HepG2 (cell line): Measurements from ENCODE around the gene RASA4. TPM values are rescaled to one million over a fixed set of nuclear protein-coding genes. Genes with fewer than 3 reads are reported as not detected.
"Not testable (repeated sequence)": the region's sequence is repeated elsewhere in the genome, so short reads cannot be mapped to it uniquely, and the experiment has no call there.

ENCODE experiments used
- ATAC-seq: fragments of 200-7000 bp; cut with Tn5 transposase; 3 replicates; pipeline ENCODE4 v1.9.1; 2020; ENCODE audit warnings: mild to moderate bottlenecking, moderate library complexity
- BruUV-seq: library from RNA; stranded (reverse); fragments of 400-500 nt; replicated peaks from 2 replicates; lab custom pipeline; 2021; lab: Mats Ljungman, UMichigan
- CTCF ChIA-PET: fragments of 300-600 bp; formaldehyde crosslinking; extraction: SDS; loops from one replicate; lab custom pipeline; 2021; ENCODE audit warnings: low total read pairs, inconsistent platforms, low intra/inter-chr PET ratio; lab: Yijun Ruan, JAX
- POLR2A ChIA-PET: fragments of 350-600 bp; sonication (Branson Sonifier 250); formaldehyde crosslinking; loops from one replicate; lab custom pipeline; 2020; ENCODE audit warnings: antibody characterized with exemption, inconsistent platforms; lab: Yijun Ruan, JAX
- DNase-seq: peaks from one replicate; pipeline ENCODE4 v3.0.0-alpha.2; 2015; ENCODE audit warnings: low spot score
- FAIRE-seq: peaks from 3 replicates; lab custom pipeline; 2011; peaks lifted over from hg19 to GRCh38; lab: Jason Lieb, UNC
- H2AFZ ChIP-seq: one replicate; pipeline ENCODE4 v1.6.1; 2011; ENCODE audit warnings: low read length, inconsistent platforms
- H3K27ac ChIP-seq: fragments of 300-600 bp; 3 replicates; pipeline ENCODE4 v1.8.0; 2011; ENCODE audit warnings: mixed run types, mild to moderate bottlenecking, mixed read lengths, low read length, inconsistent platforms; ENCODE audit not compliant: insufficient read depth; ENCODE audit errors: extremely low read length
- H3K27me3 ChIP-seq, 2 experiments: fragments of 200-600 bp in 1 of 2; 2 replicates in 1 of 2; 3 replicates in 1 of 2; pipeline versions ENCODE4 v1.6.0 to v1.8.0; 2011; ENCODE audit warnings: low read length in 2 of 2, mild to moderate bottlenecking in 2 of 2, moderate library complexity in 2 of 2, inconsistent platforms in 1 of 2; ENCODE audit not compliant: insufficient read depth in 2 of 2, control insufficient read depth in 1 of 2
- H3K36me3 ChIP-seq, 2 experiments: fragments of 200-600 bp in 1 of 2; replicated peaks in 1 of 2; 2 replicates in 1 of 2; 3 replicates in 1 of 2; pipeline versions ENCODE4 v1.5.1 to v1.8.0; 2011; ENCODE audit warnings: low read length in 2 of 2, inconsistent platforms in 1 of 2; ENCODE audit not compliant: insufficient read depth in 2 of 2, control insufficient read depth in 1 of 2
- H3K4me1 ChIP-seq: 2 replicates; pipeline ENCODE4 v1.5.1; 2012; ENCODE audit warnings: low read length, inconsistent platforms; ENCODE audit not compliant: insufficient read depth
- H3K4me2 ChIP-seq: 2 replicates; pipeline ENCODE4 v1.6.0; 2011; ENCODE audit warnings: low read depth, low read length, inconsistent platforms
- H3K4me3 ChIP-seq, 3 experiments: fragments of 200-600 bp in 1 of 3; sonication (generic), shearing (Covaris generic) in 1 of 3; replicated peaks in 1 of 3; 2 replicates each; pipeline ENCODE4 v1.5.1; 2011 to 2016; ENCODE audit warnings: low read length in 3 of 3, inconsistent platforms in 2 of 3, low read depth in 2 of 3, mild to moderate bottlenecking in 2 of 3, control low read depth in 1 of 3, mixed read lengths in 1 of 3; ENCODE audit not compliant: insufficient read depth in 1 of 3
- H3K79me2 ChIP-seq: one replicate; pipeline ENCODE4 v1.6.1; 2011; ENCODE audit warnings: low read length, inconsistent platforms; ENCODE audit not compliant: insufficient read depth
- H3K9ac ChIP-seq: 2 replicates; pipeline ENCODE4 v1.6.0; 2011; ENCODE audit warnings: mild to moderate bottlenecking, low read depth, low read length, inconsistent platforms; ENCODE audit not compliant: insufficient read depth
- H3K9me3 ChIP-seq: 2 replicates; pipeline ENCODE4 v1.5.1; 2012; ENCODE audit warnings: mild to moderate bottlenecking, low read length
- H4K20me1 ChIP-seq: 2 replicates; pipeline ENCODE4 v1.6.0; 2011; ENCODE audit warnings: inconsistent platforms, mild to moderate bottlenecking, low read length, moderate library complexity; ENCODE audit not compliant: insufficient read depth
- WGBS: methylation state at CpG from one replicate; pipeline ENCODE4 v1.1.6; 2017; ENCODE audit warnings: low lambda C conversion rate; 5-methylcytosine and 5-hydroxymethylcytosine counted together
- in situ Hi-C: cut with HindIII; loops from 2 replicates; pipeline ENCODE4 v1.10.0; 2017; ENCODE audit warnings: low pct_unique_long_range_greater_than_20kb; ENCODE audit not compliant: extremely low pct_ligation_motif_present
- intact Hi-C: fragments of 100-400 bp; cut with micrococcal nuclease; formaldehyde crosslinking; loops from one replicate; pipeline ENCODE4 v1.10.0; 2022; ENCODE audit not compliant: unreplicated experiment
- polyA plus RNA-seq, 8 experiments: library from polyadenylated mRNA; depleted of rRNA in 3 of 8; stranded (reverse) in 7 of 8; unstranded in 1 of 8; fragments of >200 nt; fragmentation: Illumina TruSeq in 4 of 8; extraction: Trizol in 4 of 8; gene quantifications; 2 replicates each; pipeline versions ENCODE4 v1.2.1 to v1.2.3, GENCODE V29; 2011 to 2016; ENCODE audit warnings: low read depth in 4 of 8, missing spikeins in 1 of 8, mixed read lengths in 1 of 8; ENCODE audit not compliant: insufficient read depth in 1 of 8
- total RNA-seq, 5 experiments: library from RNA; depleted of rRNA; stranded (reverse); fragments of >200 nt; fragmentation: Illumina TruSeq; extraction: Trizol; gene quantifications; 2 replicates each; pipeline ENCODE4 v1.2.3, GENCODE V29; 2016; ENCODE audit warnings: low read depth in 1 of 5

The RASA4 gene
- total and polyA plus RNA-seq, 2 of the 13 experiments (the other 11 are each of a cell fraction or from before 2014, with no cell fraction given): 1.1 to 1.6 TPM

DNA sequence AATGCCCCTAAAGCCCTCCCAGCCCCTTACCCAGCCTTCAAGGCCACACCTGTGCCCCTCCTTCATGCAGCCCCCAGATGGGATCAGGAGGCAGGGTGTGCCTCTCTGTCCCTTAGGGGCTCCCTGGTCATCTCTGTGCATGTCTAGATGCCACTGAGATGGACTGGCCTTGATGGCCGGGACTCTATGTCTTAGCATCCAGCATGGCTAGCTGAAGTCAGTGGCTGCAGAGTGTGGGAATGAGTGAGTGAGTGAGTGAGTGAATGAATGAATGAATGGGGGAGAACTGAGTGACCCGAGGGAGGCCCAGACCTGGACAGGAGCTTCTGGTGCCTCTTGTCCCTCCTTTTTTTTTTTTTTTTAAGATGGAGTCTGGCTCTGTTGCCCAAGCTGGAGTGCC lies 84.4 kb downstream of the RASA4 start:
- H3K27me3 ChIP-seq, H3K9ac ChIP-seq, DNase-seq, FAIRE-seq, POLR2A ChIA-PET, H3K79me2 ChIP-seq, CTCF ChIA-PET, H3K4me3 ChIP-seq, H3K36me3 ChIP-seq, intact Hi-C loops, H3K4me1 ChIP-seq, H4K20me1 ChIP-seq, H3K27ac ChIP-seq, H2AFZ ChIP-seq, in situ Hi-C loops, H3K9me3 ChIP-seq, ATAC-seq, H3K4me2 ChIP-seq: not testable (repeated sequence)
- BruUV-seq: TSS peak; percentile 49
- WGBS: 98% methylated on average over 2 of the region's 2 CpGs

DNA sequence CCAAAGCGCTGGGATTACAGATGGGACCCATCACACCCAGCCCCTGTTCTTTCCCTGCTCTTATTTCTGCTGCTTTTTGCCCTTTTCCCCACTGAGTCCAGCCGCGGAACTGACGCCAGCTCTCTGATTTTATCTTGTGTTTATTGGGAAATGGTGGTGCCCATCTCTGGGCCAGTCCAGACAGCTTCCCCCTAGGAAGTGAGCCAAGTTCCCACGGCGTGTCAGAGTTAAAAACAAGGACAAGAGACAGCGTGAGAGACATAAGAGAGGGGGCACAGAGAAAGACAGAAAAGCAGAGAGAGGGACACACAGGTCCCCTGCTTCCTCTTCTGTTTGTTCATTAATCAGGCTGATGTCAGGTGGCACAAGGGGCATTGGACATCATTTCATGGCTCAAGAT lies 85.0 kb downstream of the RASA4 start:
- H3K79me2 ChIP-seq, ATAC-seq, H2AFZ ChIP-seq, in situ Hi-C loops, H3K4me1 ChIP-seq, CTCF ChIA-PET, H4K20me1 ChIP-seq, H3K4me3 ChIP-seq, H3K27me3 ChIP-seq, BruUV-seq, H3K4me2 ChIP-seq, FAIRE-seq, H3K9ac ChIP-seq, H3K27ac ChIP-seq, DNase-seq, H3K9me3 ChIP-seq, H3K36me3 ChIP-seq, POLR2A ChIA-PET, intact Hi-C loops: not testable (repeated sequence)
- WGBS: no CpG with 5 or more reads among the region's 7 CpGs

DNA sequence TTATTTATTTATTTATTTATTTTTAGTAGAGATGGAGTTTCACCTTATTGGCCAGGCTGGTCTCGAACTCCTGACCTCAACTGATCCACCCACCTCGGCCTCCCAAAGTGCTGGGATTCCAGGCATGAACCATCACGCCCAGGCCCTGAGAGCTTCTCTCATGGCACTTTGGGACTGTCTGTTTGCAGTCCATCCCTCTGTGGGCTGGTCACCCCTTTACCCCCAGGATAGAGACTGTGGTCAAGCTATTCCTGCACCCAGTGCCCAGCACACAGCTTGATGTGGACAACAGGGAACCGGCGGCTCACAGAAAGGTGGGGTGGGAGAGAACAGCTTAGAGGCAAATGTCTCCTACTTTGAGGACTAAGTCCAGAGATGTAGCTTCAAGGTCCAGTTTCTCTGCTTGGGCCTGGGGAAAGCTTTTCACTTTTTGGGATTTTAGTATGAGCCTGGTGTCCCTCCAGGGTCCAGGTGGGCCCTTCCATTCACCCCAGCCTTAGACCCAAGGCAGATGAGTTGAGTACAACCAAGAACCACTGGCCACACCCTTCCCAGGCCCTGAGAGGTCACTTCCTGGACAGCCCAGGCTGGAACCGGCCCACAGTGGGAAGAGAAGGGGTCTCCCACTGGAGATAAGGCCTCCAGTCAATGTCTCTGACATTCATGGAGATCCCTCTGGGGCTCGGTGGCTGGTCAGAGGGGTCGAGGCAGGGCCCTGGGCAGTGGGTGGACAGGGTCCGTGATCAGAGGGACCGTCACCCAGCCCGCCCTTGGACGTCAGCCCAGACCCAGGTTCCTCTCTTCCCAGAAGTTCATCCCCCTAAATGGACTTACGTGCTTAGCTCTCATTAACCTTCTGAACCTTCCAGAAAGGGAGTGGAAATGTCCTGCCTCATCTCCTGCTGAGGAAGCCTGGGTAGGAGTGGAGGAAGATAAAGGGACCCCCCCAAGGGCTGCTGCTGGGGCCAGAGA lies 88.4 kb downstream of the RASA4 start:
- H3K9me3 ChIP-seq, H2AFZ ChIP-seq, intact Hi-C loops, BruUV-seq, H4K20me1 ChIP-seq, CTCF ChIA-PET, POLR2A ChIA-PET, H3K4me3 ChIP-seq, in situ Hi-C loops, H3K79me2 ChIP-seq, H3K4me2 ChIP-seq, FAIRE-seq, DNase-seq, H3K27me3 ChIP-seq, H3K9ac ChIP-seq, H3K4me1 ChIP-seq, H3K27ac ChIP-seq, H3K36me3 ChIP-seq: not testable (repeated sequence)
- 81% methylated on average over 5 of the region's 13 CpGs for WGBS
- peak; percentile 11 for ATAC-seq

DNA sequence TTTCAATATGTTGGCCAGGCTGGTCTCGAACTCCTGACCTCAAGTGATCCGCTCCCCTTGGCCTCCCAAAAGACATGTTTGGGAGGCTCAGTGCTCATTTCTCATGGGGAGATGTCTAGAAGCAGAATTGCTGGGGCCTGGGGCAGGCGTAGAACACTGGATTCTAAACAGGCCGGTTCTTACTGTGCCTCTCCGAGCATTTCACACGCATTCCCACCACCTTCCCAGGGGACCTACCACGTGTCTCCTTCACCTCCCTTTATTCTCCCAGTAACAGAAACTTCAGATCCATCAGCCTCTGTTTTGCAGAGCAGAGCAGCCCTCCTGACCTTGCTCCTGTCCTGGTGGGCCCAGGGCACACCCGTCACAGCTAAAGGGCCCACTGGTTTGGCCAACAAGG lies 89.4 kb downstream of the RASA4 start:
- FAIRE-seq, H3K27ac ChIP-seq, in situ Hi-C loops, intact Hi-C loops, BruUV-seq, H3K4me1 ChIP-seq, CTCF ChIA-PET, H3K79me2 ChIP-seq, DNase-seq, H3K4me2 ChIP-seq, H3K4me3 ChIP-seq, ATAC-seq, H3K9ac ChIP-seq, H3K9me3 ChIP-seq, POLR2A ChIA-PET, H4K20me1 ChIP-seq, H3K27me3 ChIP-seq, H2AFZ ChIP-seq, H3K36me3 ChIP-seq: not testable (repeated sequence)
- 73% methylated on average over 1 of the region's 8 CpGs for WGBS
